CD8-positive, alpha-beta memory T cell (primary cell): ENCODE data around the gene MDM1. TPM values are rescaled to one million over a fixed set of nuclear protein-coding genes. Genes with fewer than 3 reads are reported as not detected.

Source experiments
- CTCF ChIA-PET: fragments of 350-600 bp; sonication (Branson Sonifier 250); formaldehyde crosslinking; loops from one replicate; lab custom pipeline; 2021; ENCODE audit warnings: antibody characterized with exemption; lab: Charles Lee
- POLR2A ChIA-PET: fragments of 350-600 bp; sonication (Branson Sonifier 250); formaldehyde crosslinking; loops from one replicate; lab custom pipeline; 2021; ENCODE audit warnings: antibody characterized with exemption; lab: Charles Lee
- DNase-seq, 5 donors: peaks; one replicate each; pipeline versions ENCODE4 v3.0.0 to v3.0.0-alpha.2; 2020 to 2022; ENCODE audit warnings: mixed read lengths in 1 of 5
- H3K27ac ChIP-seq: one replicate; pipeline ENCODE4 v1.7.0; 2013; ENCODE audit warnings: low read depth, mild to moderate bottlenecking, low read length, moderate library complexity
- H3K27me3 ChIP-seq: 2 replicates; pipeline ENCODE4 v1.7.0; 2013; ENCODE audit warnings: low read length, mild to moderate bottlenecking; ENCODE audit not compliant: insufficient read depth, poor library complexity, severe bottlenecking
- H3K36me3 ChIP-seq: 2 replicates; pipeline ENCODE4 v1.7.0; 2013; ENCODE audit warnings: mild to moderate bottlenecking, low read length, moderate library complexity; ENCODE audit not compliant: insufficient read depth
- H3K4me1 ChIP-seq: 2 replicates; pipeline ENCODE4 v1.7.0; 2013; ENCODE audit warnings: mild to moderate bottlenecking, low read length, moderate library complexity; ENCODE audit not compliant: insufficient read depth
- H3K4me3 ChIP-seq: 2 replicates; pipeline ENCODE4 v1.7.0; 2013; ENCODE audit warnings: mild to moderate bottlenecking, low read length
- H3K9me3 ChIP-seq: 2 replicates; pipeline ENCODE4 v1.7.0; 2013; ENCODE audit warnings: mild to moderate bottlenecking, low read length
- H3K27ac Mint-ChIP-seq, 8 donors: one replicate each; pipeline ENCODE4 v1.8.0; 2020 to 2021; ENCODE audit warnings: mixed read lengths in 8 of 8, mild to moderate bottlenecking in 6 of 8, inconsistent platforms in 3 of 8, moderate library complexity in 3 of 8
- H3K27me3 Mint-ChIP-seq, 2 donors: one replicate each; pipeline ENCODE4 v1.8.0; 2020 to 2021; ENCODE audit warnings: mixed read lengths in 2 of 2, mild to moderate bottlenecking in 1 of 2, moderate library complexity in 1 of 2
- H3K36me3 Mint-ChIP-seq, 3 donors: one replicate each; pipeline ENCODE4 v1.8.0; 2020 to 2021; ENCODE audit warnings: mixed read lengths in 3 of 3, inconsistent platforms in 1 of 3, mild to moderate bottlenecking in 1 of 3
- H3K4me1 Mint-ChIP-seq, 3 donors: one replicate each; pipeline ENCODE4 v1.8.0; 2020 to 2021; ENCODE audit warnings: mixed read lengths in 3 of 3, inconsistent platforms in 1 of 3, mild to moderate bottlenecking in 1 of 3
- H3K4me3 Mint-ChIP-seq, 7 donors: one replicate each; pipeline ENCODE4 v1.8.0; 2020 to 2021; ENCODE audit warnings: mixed read lengths in 7 of 7, mild to moderate bottlenecking in 6 of 7, moderate library complexity in 4 of 7, inconsistent platforms in 2 of 7
- H3K9me3 Mint-ChIP-seq, 5 donors: one replicate each; pipeline ENCODE4 v1.8.0; 2020 to 2022; ENCODE audit warnings: mixed read lengths in 5 of 5, mild to moderate bottlenecking in 3 of 5, moderate library complexity in 2 of 5, inconsistent platforms in 1 of 5
- polyA plus RNA-seq: library from polyadenylated mRNA; unstranded; fragments of 300-500 nt; fragmentation: Illumina TruSeq; gene quantifications from one replicate; pipeline ENCODE4 v1.2.3, GENCODE V29; 2021
- total RNA-seq, 2 experiments: library from RNA; stranded (reverse); gene quantifications; one replicate each; pipeline ENCODE4 v1.2.3, GENCODE V29; 2021

MDM1 gene
- 10 to 100 TPM; 23.6 to 25.3 TPM for total RNA-seq
- polyA plus RNA-seq, result 15.7 TPM

- Mint-ChIP-seq H3K36me3 (peaks cover 0 to 29% (median 10%) of the 10 kb centered on the region in 3 donors), H3K27ac (peak within 1 kb of the TSS; percentile 42 to 91 (median 87)), H3K9me3 (no peaks in the 10 kb centered on the region), H3K4me3 (peak within 1 kb of the TSS; percentile 90 to 95 (median 90)), H3K4me1 (peaks cover 39 to 55% (median 43%) of the 10 kb centered on the region in 3 donors), H3K27me3 (peaks cover 0 to 13% of the 10 kb centered on the region in 2 donors)
- DNase-seq, result peak; percentile 95 to 97 (median 97)
- no peaks in the 10 kb centered on the region for H3K9me3 ChIP-seq
- ChIA-PET CTCF (interaction anchor here (0.6 to 2.4 kb wide), 4 partner anchors 10 to 345 kb away, joined by 3 to 12 read pairs (median 3); no protein-coding TSS in a partner anchor), POLR2A (interaction anchor here (0.6 to 1.9 kb wide), 4 partner anchors 13 to 499 kb away, joined by 3 to 10 read pairs (median 3); partner anchors contain the start of genes MDM2 and RAP1B)
- H3K4me1 ChIP-seq, result peaks cover 26% of the 10 kb centered on the region
- H3K27me3 ChIP-seq, result no peaks in the 10 kb centered on the region
- H3K27ac ChIP-seq, result peak within 1 kb of the TSS; percentile 52
- H3K36me3 ChIP-seq, result no peaks in the 10 kb centered on the region
- H3K4me3 ChIP-seq, result peak within 1 kb of the TSS; percentile 83
These were observed at the start of gene MDM1 for GRCh38 chr12:68331869-68332727. Gene MDM1 (minus strand): TSS chr12:68332362. CDS start chr12:68332245, 117 bp downstream.

GRCh38 chr12:68381476-68382219 is 49.5 kb upstream of the MDM1 start:
- CTCF ChIA-PET, result no interaction called here
- DNase-seq, result no peak
- H3K4me1 Mint-ChIP-seq, result peaks cover 31 to 55% (median 38%) of the 10 kb centered on the region in 3 donors
- Histone ChIP-seq H3K9me3 (peaks cover 5% of the 10 kb centered on the region), H3K4me3 (no peak overlapping the region), H3K27ac (no peak overlapping the region), H3K27me3 (no peaks in the 10 kb centered on the region), H3K4me1 (peaks cover 15% of the 10 kb centered on the region), H3K36me3 (no peaks in the 10 kb centered on the region)
- peak overlapping the region in 1 of 8 donors; percentile 34 for H3K27ac Mint-ChIP-seq
- POLR2A ChIA-PET, result no interaction called here
- peaks cover 0 to 24% (median 0%) of the 10 kb centered on the region in 3 donors for H3K36me3 Mint-ChIP-seq
- H3K4me3 Mint-ChIP-seq, result no peak overlapping the region
- peaks cover 0 to 20% (median 9%) of the 10 kb centered on the region in 5 donors for H3K9me3 Mint-ChIP-seq
- H3K27me3 Mint-ChIP-seq, result no peaks in the 10 kb centered on the region

GRCh38 chr12:68378872-68379606 is 46.9 kb upstream of the MDM1 start:
- H3K4me3 ChIP-seq, result no peak overlapping the region
- Mint-ChIP-seq H3K4me1 (peaks cover 39 to 57% (median 51%) of the 10 kb centered on the region in 3 donors), H3K27me3 (peaks cover 0 to 1% of the 10 kb centered on the region in 2 donors), H3K9me3 (peaks cover 0 to 16% (median 6%) of the 10 kb centered on the region in 5 donors), H3K36me3 (peaks cover 0 to 16% (median 0%) of the 10 kb centered on the region in 3 donors), H3K4me3 (no peak overlapping the region), H3K27ac (peak overlapping the region in 1 of 8 donors; percentile 48)
- no peak for DNase-seq
- ChIA-PET POLR2A (no interaction called here), CTCF (interaction anchor here (1.4 kb wide), 1 partner anchor 14 kb away, joined by 4 read pairs; no protein-coding TSS in a partner anchor)
- H3K36me3 ChIP-seq, result no peaks in the 10 kb centered on the region
- H3K4me1 ChIP-seq, result peaks cover 17% of the 10 kb centered on the region
- H3K27ac ChIP-seq, result no peak overlapping the region
- H3K9me3 ChIP-seq, result peaks cover 5% of the 10 kb centered on the region
- no peaks in the 10 kb centered on the region for H3K27me3 ChIP-seq

- Mint-ChIP-seq H3K27ac (no peak overlapping the region), H3K4me3 (no peak overlapping the region), H3K27me3 (peaks cover 0 to 1% of the 10 kb centered on the region in 2 donors), H3K9me3 (peaks cover 0 to 4% (median 0%) of the 10 kb centered on the region in 5 donors), H3K36me3 (peaks cover 0 to 11% (median 0%) of the 10 kb centered on the region in 3 donors), H3K4me1 (peaks cover 43 to 56% (median 56%) of the 10 kb centered on the region in 3 donors)
- POLR2A ChIA-PET, result no interaction called here
- no peaks in the 10 kb centered on the region for H3K36me3 ChIP-seq
- peaks cover 22% of the 10 kb centered on the region for H3K4me1 ChIP-seq
- CTCF ChIA-PET, result interaction anchor here (0.9 to 1.0 kb wide), 3 partner anchors 12 to 235 kb away, joined by 3 to 4 read pairs (median 3); no protein-coding TSS in a partner anchor
- H3K9me3 ChIP-seq, result no peaks in the 10 kb centered on the region
- no peak overlapping the region for H3K27ac ChIP-seq
- H3K27me3 ChIP-seq, result no peaks in the 10 kb centered on the region
- H3K4me3 ChIP-seq, result no peak overlapping the region
- no peak for DNase-seq
These were observed 45.7 kb upstream of the MDM1 start for GRCh38 chr12:68377881-68378280.

- no peak overlapping the region for H3K27ac Mint-ChIP-seq
- no peaks in the 10 kb centered on the region for H3K36me3 ChIP-seq
- H3K4me1 Mint-ChIP-seq, result peaks cover 44 to 60% (median 57%) of the 10 kb centered on the region in 3 donors
- ChIA-PET POLR2A (no interaction called here), CTCF (no interaction called here)
- peaks cover 25% of the 10 kb centered on the region for H3K4me1 ChIP-seq
- peaks cover 0 to 7% (median 0%) of the 10 kb centered on the region in 3 donors for H3K36me3 Mint-ChIP-seq
- H3K27me3 ChIP-seq, result no peaks in the 10 kb centered on the region
- H3K4me3 Mint-ChIP-seq, result no peak overlapping the region
- H3K9me3 Mint-ChIP-seq, result no peaks in the 10 kb centered on the region
- no peak for DNase-seq
- H3K4me3 ChIP-seq, result no peak overlapping the region
- H3K27me3 Mint-ChIP-seq, result peaks cover 0 to 1% of the 10 kb centered on the region in 2 donors
- no peak overlapping the region for H3K27ac ChIP-seq
- no peaks in the 10 kb centered on the region for H3K9me3 ChIP-seq
These were observed 44.7 kb upstream of the MDM1 start for GRCh38 chr12:68376901-68377300.

GRCh38 chr12:68375756-68376695 is 43.9 kb upstream of the MDM1 start:
- no peaks in the 10 kb centered on the region for H3K36me3 ChIP-seq
- no peaks in the 10 kb centered on the region for H3K27me3 ChIP-seq
- Mint-ChIP-seq H3K36me3 (peaks cover 0 to 7% (median 0%) of the 10 kb centered on the region in 3 donors), H3K9me3 (no peaks in the 10 kb centered on the region), H3K4me1 (peaks cover 49 to 64% (median 57%) of the 10 kb centered on the region in 3 donors), H3K27me3 (peaks cover 0 to 1% of the 10 kb centered on the region in 2 donors), H3K27ac (peak overlapping the region in 6 of 8 donors; percentile 3 to 90 (median 74)), H3K4me3 (peak overlapping the region in 1 of 7 donors; percentile 4)
- H3K9me3 ChIP-seq, result no peaks in the 10 kb centered on the region
- DNase-seq, result no peak
- H3K4me1 ChIP-seq, result peaks cover 25% of the 10 kb centered on the region
- H3K4me3 ChIP-seq, result no peak overlapping the region
- CTCF ChIA-PET, result no interaction called here
- POLR2A ChIA-PET, result no interaction called here
- H3K27ac ChIP-seq, result no peak overlapping the region
